SK-N-SH treated with all-trans-retinoic acid at 6 μM for 48 hours (cell line): ENCODE data around the gene PTX4.

Experiments used
- ATAC-seq: fragments of 200-7000 bp; cut with Tn5 transposase; 3 replicates; pipeline ENCODE4 v1.9.1; 2020; ENCODE audit warnings: mild to moderate bottlenecking, moderate library complexity
- ARNTL ChIP-seq: fragments of 450-650 bp; formaldehyde crosslinking; IDR thresholded peaks from 2 replicates; pipeline ENCODE4 v1.5.0; 2020; ENCODE audit warnings: low read depth, mild to moderate bottlenecking, moderate library complexity, borderline replicate concordance
- BACH2 ChIP-seq: fragments of 250-450 bp; sonication (Bioruptor Pico); IDR thresholded peaks from 2 replicates; pipeline ENCODE4 v1.9.0; 2021; ENCODE audit warnings: mild to moderate bottlenecking, borderline replicate concordance
- CSDC2 ChIP-seq: fragments of 250-450 bp; sonication (Bioruptor Pico); IDR thresholded peaks from 2 replicates; pipeline ENCODE4 v1.5.0; 2020; ENCODE audit warnings: mild to moderate bottlenecking, moderate library complexity
- GLIS3 ChIP-seq: fragments of 250-450 bp; sonication (Bioruptor Pico); IDR thresholded peaks from 2 replicates; pipeline ENCODE4 v1.5.0; 2020; ENCODE audit warnings: mild to moderate bottlenecking, moderate library complexity
- ISL1 ChIP-seq: fragments of 250-450 bp; sonication (Bioruptor Pico); IDR thresholded peaks from 2 replicates; pipeline ENCODE4 v2.1.2; 2022; ENCODE audit warnings: mild to moderate bottlenecking, moderate library complexity
- OSR1 ChIP-seq: fragments of 250-450 bp; sonication (Bioruptor Pico); IDR thresholded peaks from 2 replicates; pipeline ENCODE4 v1.8.0; 2022; ENCODE audit warnings: moderate library complexity, mild to moderate bottlenecking, inconsistent platforms
- PPARA ChIP-seq: fragments of 250-450 bp; sonication (Bioruptor Pico); IDR thresholded peaks from 2 replicates; pipeline ENCODE4 v1.5.0; 2020; ENCODE audit warnings: mild to moderate bottlenecking, borderline replicate concordance
- RARB ChIP-seq: fragments of 250-450 bp; sonication (Bioruptor Pico); IDR thresholded peaks from 2 replicates; pipeline ENCODE4 v1.8.0; 2021; ENCODE audit warnings: mild to moderate bottlenecking, moderate library complexity
- SNAI2 ChIP-seq: fragments of 250-450 bp; sonication (Bioruptor Pico); IDR thresholded peaks from 2 replicates; pipeline ENCODE4 v1.5.0; 2020; ENCODE audit warnings: mild to moderate bottlenecking, moderate library complexity
- TCF4 ChIP-seq: fragments of 250-450 bp; sonication (Bioruptor Pico); IDR thresholded peaks from 2 replicates; pipeline ENCODE4 v1.8.0; 2021; ENCODE audit warnings: mild to moderate bottlenecking, moderate library complexity, borderline replicate concordance
- ZC3H10 ChIP-seq: fragments of 250-450 bp; sonication (Bioruptor Pico); IDR thresholded peaks from 2 replicates; pipeline ENCODE4 v1.5.1; 2021; ENCODE audit warnings: mild to moderate bottlenecking, moderate library complexity
- ZFP30 ChIP-seq: fragments of 450-650 bp; formaldehyde crosslinking; IDR thresholded peaks from 2 replicates; pipeline ENCODE4 v1.5.0; 2022; ENCODE audit warnings: mild to moderate bottlenecking, moderate library complexity
- ZNF8 ChIP-seq: fragments of 450-650 bp; formaldehyde crosslinking; IDR thresholded peaks from 2 replicates; pipeline ENCODE4 v1.5.0; 2020; ENCODE audit warnings: mild to moderate bottlenecking, moderate library complexity
- TF ChIP-seq, protein P1 (sequence below): fragments of 250-450 bp; sonication (Bioruptor Pico); IDR thresholded peaks from 2 replicates; pipeline ENCODE4 v1.8.0; 2020; ENCODE audit warnings: mild to moderate bottlenecking, moderate library complexity, borderline replicate concordance
- TF ChIP-seq, protein P2 (sequence below): fragments of 250-450 bp; sonication (Bioruptor Pico); IDR thresholded peaks from 2 replicates; pipeline ENCODE4 v1.5.1; 2020; ENCODE audit warnings: low read depth, mild to moderate bottlenecking, moderate library complexity
- TF ChIP-seq, protein P3 (sequence below): fragments of 250-450 bp; sonication (Bioruptor Pico); IDR thresholded peaks from 2 replicates; pipeline ENCODE4 v1.5.1; 2021; ENCODE audit warnings: mild to moderate bottlenecking, moderate library complexity
- TF ChIP-seq, protein P4 (sequence below): fragments of 250-450 bp; sonication (Bioruptor Pico); IDR thresholded peaks from 2 replicates; pipeline ENCODE4 v1.8.0; 2021; ENCODE audit warnings: low read depth, mild to moderate bottlenecking, moderate library complexity, borderline replicate concordance

The PTX4 gene

DNA sequence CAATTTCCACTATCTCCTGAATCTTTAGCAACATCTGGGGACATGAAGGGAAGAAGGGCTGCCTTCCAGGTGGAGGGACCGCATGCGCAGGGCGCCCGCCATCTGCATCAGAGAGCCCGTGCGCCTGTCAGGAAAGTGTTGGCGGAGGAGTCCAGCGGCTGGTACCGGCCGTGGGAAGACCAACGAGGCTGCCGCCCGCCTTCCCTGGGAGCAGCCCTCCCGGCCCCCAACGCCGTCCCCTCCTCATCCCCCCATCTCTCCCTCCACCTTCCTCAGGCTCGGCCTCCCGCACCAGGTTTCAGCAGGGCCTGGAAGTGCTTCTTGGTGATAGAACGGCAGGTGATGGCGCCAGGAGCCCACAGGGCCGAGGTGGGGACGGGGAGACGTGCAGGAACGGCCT is 22.7 kb downstream of the PTX4 start (continued):
- TF ChIP-seq GLIS3 (CRISPR knock-in tag): no peak

DNA sequence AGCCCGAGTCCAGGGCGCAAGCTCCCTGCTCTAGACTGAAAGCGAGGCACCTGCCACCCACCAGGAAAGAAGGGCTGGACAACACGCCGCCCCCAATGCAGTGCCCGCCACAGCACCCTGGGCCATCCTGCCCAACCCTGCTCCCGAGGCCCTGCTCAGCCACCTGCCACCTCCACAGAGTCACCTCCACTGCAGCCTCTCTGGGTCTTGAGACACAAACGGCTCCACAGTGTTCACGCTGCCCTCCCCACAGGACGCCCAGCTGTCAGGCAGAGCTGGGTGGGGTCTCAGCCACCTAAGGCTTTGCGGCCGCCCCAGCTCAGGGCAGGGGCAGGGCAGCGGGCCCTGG is 23.2 kb downstream of the PTX4 start:
- TF ChIP-seq BACH2 (CRISPR knock-in tag): no peak
- no peak for TF ChIP-seq SNAI2 (CRISPR knock-in tag)
- no peak for TF ChIP-seq CSDC2 (CRISPR knock-in tag)
- TF ChIP-seq OSR1: no peak
- no peak for TF ChIP-seq ARNTL (CRISPR knock-in tag)
- TF ChIP-seq, protein P1, sequence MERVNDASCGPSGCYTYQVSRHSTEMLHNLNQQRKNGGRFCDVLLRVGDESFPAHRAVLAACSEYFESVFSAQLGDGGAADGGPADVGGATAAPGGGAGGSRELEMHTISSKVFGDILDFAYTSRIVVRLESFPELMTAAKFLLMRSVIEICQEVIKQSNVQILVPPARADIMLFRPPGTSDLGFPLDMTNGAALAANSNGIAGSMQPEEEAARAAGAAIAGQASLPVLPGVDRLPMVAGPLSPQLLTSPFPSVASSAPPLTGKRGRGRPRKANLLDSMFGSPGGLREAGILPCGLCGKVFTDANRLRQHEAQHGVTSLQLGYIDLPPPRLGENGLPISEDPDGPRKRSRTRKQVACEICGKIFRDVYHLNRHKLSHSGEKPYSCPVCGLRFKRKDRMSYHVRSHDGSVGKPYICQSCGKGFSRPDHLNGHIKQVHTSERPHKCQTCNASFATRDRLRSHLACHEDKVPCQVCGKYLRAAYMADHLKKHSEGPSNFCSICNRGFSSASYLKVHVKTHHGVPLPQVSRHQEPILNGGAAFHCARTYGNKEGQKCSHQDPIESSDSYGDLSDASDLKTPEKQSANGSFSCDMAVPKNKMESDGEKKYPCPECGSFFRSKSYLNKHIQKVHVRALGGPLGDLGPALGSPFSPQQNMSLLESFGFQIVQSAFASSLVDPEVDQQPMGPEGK (CRISPR knock-in tag): no peak
- TF ChIP-seq ZFP30 (CRISPR knock-in tag): no peak
- TF ChIP-seq, protein P2, sequence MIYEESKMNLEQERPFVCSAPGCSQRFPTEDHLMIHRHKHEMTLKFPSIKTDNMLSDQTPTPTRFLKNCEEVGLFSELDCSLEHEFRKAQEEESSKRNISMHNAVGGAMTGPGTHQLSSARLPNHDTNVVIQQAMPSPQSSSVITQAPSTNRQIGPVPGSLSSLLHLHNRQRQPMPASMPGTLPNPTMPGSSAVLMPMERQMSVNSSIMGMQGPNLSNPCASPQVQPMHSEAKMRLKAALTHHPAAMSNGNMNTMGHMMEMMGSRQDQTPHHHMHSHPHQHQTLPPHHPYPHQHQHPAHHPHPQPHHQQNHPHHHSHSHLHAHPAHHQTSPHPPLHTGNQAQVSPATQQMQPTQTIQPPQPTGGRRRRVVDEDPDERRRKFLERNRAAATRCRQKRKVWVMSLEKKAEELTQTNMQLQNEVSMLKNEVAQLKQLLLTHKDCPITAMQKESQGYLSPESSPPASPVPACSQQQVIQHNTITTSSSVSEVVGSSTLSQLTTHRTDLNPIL (CRISPR knock-in tag): no peak
- no peak for TF ChIP-seq ISL1 (CRISPR knock-in tag)
- no peak for TF ChIP-seq ZNF8 (CRISPR knock-in tag)

DNA sequence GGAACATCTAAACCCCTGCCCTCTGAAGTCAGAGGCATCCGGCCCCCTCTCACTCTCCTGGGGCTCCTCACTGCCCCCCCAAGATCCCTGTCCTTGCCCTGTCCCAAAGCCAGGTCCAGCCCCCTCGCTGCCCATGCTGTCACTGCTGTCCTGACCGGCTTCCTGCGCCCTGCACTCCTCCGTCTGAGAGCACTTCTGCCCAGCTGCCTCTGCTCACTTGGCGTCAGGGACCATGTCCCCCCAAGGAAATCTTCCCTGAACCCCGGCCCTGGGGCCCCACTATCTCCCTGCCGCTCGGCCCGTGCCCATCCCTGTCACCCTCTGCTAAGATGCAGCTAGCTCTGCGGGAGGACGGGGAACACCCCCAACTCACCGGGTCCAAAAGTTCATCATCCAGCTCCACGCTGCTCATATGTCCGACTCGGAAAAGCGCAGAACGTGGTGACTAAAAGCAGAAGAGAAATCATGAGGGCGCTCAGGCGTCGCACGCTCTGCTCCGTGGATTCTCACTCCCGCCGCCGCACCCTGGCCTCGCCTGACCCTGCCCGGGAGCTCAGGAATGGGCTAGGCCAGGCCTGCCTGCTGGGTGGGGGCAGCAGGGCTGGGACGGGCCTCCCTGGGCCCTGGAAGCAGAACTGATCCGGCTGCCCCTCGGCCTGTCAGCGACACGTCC is 23.7 kb downstream of the PTX4 start:
- TF ChIP-seq, protein P3, sequence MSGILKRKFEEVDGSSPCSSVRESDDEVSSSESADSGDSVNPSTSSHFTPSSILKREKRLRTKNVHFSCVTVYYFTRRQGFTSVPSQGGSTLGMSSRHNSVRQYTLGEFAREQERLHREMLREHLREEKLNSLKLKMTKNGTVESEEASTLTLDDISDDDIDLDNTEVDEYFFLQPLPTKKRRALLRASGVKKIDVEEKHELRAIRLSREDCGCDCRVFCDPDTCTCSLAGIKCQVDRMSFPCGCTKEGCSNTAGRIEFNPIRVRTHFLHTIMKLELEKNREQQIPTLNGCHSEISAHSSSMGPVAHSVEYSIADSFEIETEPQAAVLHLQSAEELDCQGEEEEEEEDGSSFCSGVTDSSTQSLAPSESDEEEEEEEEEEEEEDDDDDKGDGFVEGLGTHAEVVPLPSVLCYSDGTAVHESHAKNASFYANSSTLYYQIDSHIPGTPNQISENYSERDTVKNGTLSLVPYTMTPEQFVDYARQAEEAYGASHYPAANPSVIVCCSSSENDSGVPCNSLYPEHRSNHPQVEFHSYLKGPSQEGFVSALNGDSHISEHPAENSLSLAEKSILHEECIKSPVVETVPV: no peak
- TF ChIP-seq CSDC2 (CRISPR knock-in tag) (no peak), TCF4 (CRISPR knock-in tag) (no peak), ZC3H10 (CRISPR knock-in tag) (no peak), ISL1 (CRISPR knock-in tag) (no peak)
- TF ChIP-seq, protein P1 (CRISPR knock-in tag): no peak
- TF ChIP-seq, protein P4, sequence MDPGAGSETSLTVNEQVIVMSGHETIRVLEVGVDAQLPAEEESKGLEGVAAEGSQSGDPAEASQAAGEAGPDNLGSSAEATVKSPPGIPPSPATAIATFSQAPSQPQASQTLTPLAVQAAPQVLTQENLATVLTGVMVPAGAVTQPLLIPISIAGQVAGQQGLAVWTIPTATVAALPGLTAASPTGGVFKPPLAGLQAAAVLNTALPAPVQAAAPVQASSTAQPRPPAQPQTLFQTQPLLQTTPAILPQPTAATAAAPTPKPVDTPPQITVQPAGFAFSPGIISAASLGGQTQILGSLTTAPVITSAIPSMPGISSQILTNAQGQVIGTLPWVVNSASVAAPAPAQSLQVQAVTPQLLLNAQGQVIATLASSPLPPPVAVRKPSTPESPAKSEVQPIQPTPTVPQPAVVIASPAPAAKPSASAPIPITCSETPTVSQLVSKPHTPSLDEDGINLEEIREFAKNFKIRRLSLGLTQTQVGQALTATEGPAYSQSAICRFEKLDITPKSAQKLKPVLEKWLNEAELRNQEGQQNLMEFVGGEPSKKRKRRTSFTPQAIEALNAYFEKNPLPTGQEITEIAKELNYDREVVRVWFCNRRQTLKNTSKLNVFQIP (CRISPR knock-in tag): no peak
- ATAC-seq: no peak

More for the DNA sequence above, 23.2 kb downstream of the PTX4 start:
- ATAC-seq: no peak

DNA sequence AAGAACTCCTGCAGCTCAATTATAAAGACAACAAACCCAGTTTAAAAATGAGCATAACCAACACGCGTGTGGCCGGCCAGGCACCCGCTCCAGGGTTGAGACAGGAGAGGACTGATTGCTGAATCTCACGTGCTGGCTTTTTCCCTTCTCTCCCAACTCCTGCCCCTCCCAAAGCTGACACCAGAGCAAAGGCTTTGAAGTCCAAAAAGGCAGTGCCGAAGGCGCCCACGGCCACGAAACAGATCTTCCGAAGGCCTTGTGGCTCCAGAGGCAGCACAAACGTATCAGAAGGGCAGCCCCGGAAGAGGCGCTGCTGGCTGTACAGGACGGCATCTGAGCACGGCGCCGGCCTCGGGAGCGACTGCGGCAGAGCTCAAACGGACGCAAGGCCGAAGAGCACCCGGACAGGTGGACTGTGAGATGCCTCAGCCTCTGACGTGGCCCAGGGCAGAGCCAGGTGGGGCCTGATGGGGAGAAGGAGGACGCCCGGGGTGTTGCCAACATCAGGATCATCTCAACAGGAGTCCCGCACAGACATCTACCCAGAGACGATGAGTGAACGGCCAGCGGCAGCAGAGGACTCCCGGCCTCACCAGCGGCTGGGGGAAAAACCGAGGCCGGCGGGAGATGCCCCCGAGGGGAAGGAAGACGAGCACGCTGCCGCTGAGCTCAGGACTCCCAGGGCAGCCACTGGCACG is 24.4 kb downstream of the PTX4 start:
- TF ChIP-seq, protein P1 (CRISPR knock-in tag): no peak
- TF ChIP-seq, protein P3: no peak
- no peak for TF ChIP-seq OSR1
- TF ChIP-seq GLIS3 (CRISPR knock-in tag): no peak
- TF ChIP-seq SNAI2 (CRISPR knock-in tag): no peak
- TF ChIP-seq RARB (CRISPR knock-in tag): no peak
- TF ChIP-seq PPARA (CRISPR knock-in tag): no peak
- no peak for TF ChIP-seq ZFP30 (CRISPR knock-in tag)
- no peak for TF ChIP-seq BACH2 (CRISPR knock-in tag)
- no peak for TF ChIP-seq ZC3H10 (CRISPR knock-in tag)
- no peak for TF ChIP-seq ARNTL (CRISPR knock-in tag)

More for the DNA sequence above, 24.4 kb downstream of the PTX4 start:
- ATAC-seq: no peak
